Measurements from ENCODE around the gene WASHC2A.
A peak's percentile ranks its signal among the peaks of the same experiment; 100 is the strongest.
"Not testable (repeated sequence)": the region's sequence is repeated elsewhere in the genome, so short reads cannot be mapped to it uniquely, and the experiment has no call there.

The WASHC2A gene

GRCh38 chr10:50061548-50061947 lies 6.2 kb upstream of the WASHC2A start:
- DNase-seq, result not testable (repeated sequence)

DNA sequence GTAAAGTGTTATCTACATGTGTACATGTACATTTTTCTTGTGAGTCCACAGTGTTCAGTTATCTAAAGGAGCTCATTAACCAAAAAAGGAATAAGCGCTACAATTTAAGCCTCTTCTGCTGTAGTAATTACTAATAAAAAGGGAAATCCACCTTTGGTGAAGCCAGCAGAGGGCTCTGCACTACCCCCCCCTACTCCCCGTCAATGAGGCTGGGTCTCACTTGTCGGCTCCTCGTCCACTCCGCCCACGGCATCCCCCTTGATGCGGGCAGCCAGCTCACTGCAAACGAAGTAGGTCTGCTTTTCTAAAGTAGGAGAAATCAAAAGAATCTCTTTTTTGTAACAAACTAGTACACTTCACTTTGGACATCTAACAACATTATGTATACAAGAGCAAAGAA lies 4.7 kb upstream of the WASHC2A start:
- no peak for DNase-seq

GRCh38 chr10:50068352-50068659 lies 552 bp downstream of the WASHC2A start:
- DNase-seq, result not testable (repeated sequence)

DNA sequence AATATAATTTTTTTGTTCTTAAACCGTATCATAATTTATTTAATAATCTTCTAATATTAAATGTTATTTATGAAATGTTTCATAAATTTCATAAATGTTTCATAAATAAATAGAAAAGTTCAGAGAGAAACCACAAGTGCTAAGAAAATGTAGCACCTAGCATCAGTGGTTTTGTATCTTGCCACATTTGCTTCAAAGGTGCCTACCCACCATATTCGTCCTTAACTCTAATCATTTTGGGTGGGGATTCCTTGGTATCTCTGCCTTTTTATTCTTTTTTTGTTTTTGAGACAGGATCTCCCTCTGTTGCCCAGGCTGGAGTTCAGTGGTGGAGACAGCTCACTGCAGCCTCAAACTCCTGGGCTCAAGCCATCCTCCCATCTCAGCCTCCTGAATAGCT lies 7.4 kb downstream of the WASHC2A start:
- DNase-seq, result not testable (repeated sequence)

GRCh38 chr10:50075544-50075943 lies 7.8 kb downstream of the WASHC2A start:
- DNase-seq, result not testable (repeated sequence)

GRCh38 chr10:50091304-50091703 lies 23.6 kb downstream of the WASHC2A start:
- DNase-seq, result not testable (repeated sequence)

DNA sequence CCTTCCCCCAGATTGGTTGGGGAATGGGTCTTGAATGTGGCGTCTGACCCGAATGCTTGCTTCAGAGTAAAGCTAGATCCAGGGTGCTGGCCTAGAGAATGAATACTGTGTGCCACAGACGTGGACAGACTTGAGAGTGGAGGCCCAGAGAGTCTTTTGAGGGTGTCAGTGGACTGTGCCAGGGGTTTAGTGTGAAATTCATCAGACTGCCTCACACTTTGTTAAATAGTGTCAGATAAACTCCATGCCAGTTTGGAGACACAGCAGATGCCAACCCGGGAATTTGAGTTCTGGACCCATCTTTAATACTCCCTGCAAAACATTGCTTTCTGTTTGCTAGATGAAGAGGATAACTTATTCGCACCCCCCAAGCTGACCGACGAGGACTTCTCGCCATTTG lies 25.2 kb downstream of the WASHC2A start:
- not testable (repeated sequence) for DNase-seq

- not testable (repeated sequence) for DNase-seq
These were observed 26.9 kb downstream of the WASHC2A start for GRCh38 chr10:50094630-50095029.

DNA sequence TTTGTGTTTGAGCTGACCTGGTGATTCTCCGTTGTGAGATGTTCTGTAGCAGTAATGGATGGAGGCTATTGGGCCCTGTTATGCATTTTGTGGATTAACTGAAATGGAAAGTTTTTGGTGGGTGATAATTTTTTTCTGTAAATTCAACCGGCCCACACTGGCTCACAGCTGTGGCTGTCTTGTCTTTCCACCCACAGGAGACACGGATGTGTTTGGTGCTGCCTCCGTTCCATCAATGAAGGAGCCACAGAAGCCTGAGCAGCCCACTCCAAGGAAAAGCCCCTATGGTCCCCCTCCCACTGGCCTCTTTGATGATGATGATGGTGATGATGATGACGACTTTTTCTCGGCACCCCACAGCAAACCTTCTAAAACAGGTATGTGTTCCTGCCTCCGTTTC lies 27.6 kb downstream of the WASHC2A start:
- DNase-seq, result not testable (repeated sequence)

DNA sequence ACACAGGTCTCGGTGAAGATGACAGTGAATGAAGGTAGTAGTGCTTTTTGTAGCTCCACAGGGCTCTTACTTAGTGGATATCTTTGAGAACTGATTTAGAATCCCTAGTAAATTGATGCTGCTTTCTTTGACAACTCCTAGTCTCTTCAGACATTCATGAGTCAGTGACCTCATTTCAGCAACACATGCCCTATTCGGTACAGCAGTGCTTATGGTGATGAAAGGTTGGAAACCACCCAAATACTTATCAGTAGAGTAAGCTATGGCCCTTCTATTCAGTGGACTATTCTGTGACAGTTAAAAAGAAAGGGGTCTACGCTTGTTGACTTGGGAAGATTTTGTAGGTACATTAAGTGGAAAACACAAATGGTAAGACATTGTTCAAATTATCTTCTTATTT lies 29.0 kb downstream of the WASHC2A start:
- DNase-seq, result not testable (repeated sequence)

- not testable (repeated sequence) for DNase-seq
These were observed 30.9 kb downstream of the WASHC2A start for GRCh38 chr10:50098645-50099044.

DNA sequence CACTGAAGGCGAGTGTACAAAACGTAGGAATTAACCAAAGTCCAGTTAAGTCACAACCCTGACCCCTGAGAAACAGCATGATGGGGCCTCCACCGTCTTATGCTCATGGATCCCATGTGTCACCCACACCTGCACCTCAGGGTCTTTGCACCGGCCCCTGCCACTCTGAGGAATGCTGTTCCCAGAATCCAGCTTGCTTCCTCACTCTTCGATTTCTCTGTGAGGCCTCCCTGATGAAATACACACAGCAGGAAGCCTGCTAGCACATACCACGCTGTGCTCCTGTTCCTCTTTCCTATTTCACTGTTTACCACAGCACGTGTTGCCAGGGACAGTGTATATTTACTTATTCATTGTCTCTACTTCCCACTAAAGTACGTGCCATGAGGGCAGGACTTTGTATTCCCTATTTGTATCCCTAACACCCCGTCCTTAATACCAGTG lies 33.4 kb downstream of the WASHC2A start:
- DNase-seq, result peak; percentile 0

DNA sequence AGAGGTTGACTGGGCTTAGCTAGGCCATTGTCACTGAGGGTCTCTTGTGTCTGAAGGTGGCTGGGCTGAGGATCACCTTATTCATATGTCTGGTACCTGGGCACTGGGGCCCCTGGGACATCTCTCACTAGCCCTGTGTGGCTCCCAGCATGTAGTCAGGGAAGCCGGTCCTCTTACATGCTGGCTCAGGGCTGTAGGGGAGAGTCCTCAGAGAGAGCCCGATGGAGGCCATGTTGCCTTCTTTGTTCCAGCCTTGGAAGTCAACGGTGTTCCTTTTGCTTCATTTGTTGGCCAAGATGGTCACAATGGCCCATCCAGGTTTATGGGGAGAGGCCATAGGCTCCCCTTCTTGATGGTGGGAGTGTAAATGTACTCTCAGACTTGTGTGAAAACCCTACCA lies 34.0 kb downstream of the WASHC2A start:
- not testable (repeated sequence) for DNase-seq

- DNase-seq, result not testable (repeated sequence)
These were observed 34.5 kb downstream of the WASHC2A start for GRCh38 chr10:50102267-50102666.

DNA sequence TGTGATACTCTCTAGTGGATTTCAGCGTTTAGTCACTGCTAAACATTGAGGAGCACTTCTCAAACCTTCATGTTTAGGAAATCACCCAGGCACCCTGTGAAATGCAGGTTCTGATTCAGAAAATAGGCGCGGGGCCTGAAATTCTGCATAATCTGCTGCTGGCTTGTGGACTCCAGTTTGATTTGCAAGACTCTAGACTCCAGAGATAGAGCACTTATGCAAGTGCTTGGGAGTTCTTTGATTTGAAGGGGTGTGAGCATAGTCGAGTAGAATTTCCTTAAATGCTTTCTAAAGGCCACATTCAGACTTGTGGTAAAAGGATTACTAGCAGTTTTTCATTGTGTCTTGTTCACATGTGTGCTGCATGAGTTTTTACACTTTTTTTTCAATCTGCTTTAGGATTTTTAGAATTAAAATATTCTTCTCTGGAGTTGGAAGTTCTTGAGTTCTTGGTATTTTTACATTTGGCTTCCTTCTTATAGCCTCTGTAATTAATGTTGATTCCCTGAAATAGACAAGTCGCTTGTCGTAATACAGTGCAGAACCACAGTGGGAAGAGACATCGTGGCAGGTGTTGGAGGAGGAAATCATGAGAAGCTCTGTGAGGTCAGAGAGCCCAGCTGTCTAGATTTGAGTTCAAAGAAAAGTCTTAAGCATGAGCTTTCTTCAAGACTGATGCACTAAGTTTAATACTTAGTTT lies 41.4 kb downstream of the WASHC2A start:
- DNase-seq, result not testable (repeated sequence)

DNA sequence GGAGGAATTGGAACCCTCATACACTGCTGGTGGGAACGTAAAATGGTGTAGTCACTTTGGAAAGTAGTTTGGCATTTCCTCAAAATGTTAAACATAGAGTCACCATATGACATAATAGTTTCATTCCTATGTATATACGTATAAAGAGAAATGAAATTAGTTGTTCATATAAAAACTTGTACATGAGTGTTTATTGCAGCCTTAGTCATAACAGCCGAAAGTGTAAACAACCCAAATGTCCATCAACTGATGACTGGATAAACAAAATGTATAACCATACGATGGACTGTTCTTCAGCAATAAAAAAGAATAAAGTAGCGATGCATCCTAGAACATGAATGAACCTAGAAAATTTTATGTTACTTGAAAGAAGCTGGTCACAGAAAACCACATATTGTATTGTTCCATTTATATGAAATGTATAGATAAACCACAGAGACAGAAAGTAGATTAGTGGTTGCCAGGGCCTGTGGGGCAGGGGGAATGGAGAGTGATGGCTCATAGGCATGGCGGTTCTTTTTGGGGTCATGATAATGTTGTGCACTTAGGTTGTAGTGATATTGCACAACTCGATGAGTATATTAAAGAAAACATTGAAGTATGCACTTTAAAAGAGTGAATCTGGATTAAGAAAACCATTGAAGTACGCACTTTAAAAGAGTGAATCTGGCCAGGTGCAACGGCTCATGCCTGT lies 44.8 kb downstream of the WASHC2A start:
- DNase-seq, result not testable (repeated sequence)

GRCh38 chr10:50126765-50127164 lies 59.0 kb downstream of the WASHC2A start:
- not testable (repeated sequence) for DNase-seq

DNA sequence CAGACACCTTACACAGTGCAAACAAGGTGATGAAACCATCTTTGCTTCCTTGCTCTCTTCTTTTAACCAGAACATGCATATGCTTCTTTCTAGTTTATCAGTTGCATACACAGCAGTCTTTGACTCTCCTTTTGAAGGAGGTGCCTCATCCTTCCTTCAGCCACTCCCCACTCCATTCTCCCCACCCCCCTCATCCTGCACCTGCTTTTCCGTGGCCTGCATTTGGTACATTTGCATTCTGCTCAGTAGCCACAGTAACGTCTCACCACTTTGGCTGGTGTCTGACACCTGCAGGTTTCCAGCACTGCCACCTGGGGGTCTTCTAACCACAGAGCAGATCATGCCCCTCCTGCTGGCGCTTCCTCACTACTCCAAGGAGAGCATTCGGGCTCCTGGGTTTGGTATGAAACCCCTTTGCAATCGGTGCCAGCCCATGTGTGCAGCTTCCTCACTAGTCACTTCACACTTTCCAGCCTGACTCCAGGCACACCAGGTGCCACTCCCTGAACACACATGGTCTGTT lies 60.1 kb downstream of the WASHC2A start:
- not testable (repeated sequence) for DNase-seq

- DNase-seq, result not testable (repeated sequence)
These were observed 63.7 kb downstream of the WASHC2A start for GRCh38 chr10:50131245-50131965.

GRCh38 chr10:50132322-50132721 lies 64.6 kb downstream of the WASHC2A start:
- not testable (repeated sequence) for DNase-seq

GRCh38 chr10:50132841-50133240 lies 65.1 kb downstream of the WASHC2A start:
- not testable (repeated sequence) for DNase-seq

DNA sequence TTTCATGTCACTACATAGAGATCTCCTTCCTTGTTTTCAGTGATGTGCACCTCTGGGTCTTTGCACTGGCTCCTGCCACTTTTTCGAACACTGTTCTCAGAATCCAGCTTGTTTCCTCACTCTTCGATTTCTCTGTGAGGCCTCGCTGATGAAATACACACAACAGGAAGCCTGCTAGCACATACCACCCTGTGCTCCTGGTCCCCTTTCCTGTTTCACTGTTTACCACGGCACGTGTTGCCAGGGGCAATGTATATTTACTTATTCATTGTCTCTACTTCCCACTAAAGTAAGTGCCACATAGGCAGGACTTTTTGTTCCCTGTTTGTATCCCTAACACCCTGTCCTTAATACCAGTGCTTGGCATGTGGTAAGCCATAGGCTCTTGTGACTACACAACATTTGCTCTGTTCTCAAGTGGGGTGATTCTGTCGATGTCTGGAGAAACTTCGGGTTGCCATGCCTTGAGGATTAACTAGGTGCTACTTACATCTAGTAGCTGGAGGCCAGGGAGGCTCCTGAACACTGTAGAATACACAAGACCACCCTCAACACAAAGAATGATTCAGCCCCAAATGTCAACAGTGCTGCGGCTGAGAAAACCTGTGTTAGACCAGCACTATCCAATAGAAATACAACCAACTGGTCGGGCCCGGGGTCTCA lies 75.9 kb downstream of the WASHC2A start:
- not testable (repeated sequence) for DNase-seq

DNA sequence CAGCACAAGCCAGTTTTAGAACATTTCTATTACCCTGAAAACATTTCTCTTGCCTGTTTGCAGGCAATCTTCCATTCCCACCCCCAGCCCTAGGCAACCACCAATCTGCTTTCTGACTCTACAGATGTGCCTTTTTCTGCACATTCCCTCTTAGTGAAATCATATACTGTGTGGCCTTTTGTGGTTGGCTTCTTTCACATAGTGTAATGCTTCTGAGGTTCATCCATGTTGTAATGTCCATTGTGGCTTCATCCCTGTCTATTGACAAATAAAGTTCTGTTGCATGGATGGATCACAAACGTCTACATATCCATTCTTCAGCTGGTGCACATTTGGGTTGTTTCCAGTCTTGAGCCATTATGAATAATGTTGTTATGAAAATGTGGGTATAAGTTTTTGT lies 77.8 kb downstream of the WASHC2A start:
- peak; percentile 28 for DNase-seq
